HG03378 (cell line): ENCODE results near the gene CATSPER3.
A peak's percentile ranks its signal among the peaks of the same experiment; 100 is the strongest.

Experiments
- ATAC-seq: cut with Tn5 transposase; IDR thresholded peaks from one replicate; pipeline ENCODE4 v1.9.1; 2021; ENCODE audit warnings: mild to moderate bottlenecking, moderate library complexity; ENCODE audit not compliant: unreplicated experiment

CATSPER3 gene

DNA sequence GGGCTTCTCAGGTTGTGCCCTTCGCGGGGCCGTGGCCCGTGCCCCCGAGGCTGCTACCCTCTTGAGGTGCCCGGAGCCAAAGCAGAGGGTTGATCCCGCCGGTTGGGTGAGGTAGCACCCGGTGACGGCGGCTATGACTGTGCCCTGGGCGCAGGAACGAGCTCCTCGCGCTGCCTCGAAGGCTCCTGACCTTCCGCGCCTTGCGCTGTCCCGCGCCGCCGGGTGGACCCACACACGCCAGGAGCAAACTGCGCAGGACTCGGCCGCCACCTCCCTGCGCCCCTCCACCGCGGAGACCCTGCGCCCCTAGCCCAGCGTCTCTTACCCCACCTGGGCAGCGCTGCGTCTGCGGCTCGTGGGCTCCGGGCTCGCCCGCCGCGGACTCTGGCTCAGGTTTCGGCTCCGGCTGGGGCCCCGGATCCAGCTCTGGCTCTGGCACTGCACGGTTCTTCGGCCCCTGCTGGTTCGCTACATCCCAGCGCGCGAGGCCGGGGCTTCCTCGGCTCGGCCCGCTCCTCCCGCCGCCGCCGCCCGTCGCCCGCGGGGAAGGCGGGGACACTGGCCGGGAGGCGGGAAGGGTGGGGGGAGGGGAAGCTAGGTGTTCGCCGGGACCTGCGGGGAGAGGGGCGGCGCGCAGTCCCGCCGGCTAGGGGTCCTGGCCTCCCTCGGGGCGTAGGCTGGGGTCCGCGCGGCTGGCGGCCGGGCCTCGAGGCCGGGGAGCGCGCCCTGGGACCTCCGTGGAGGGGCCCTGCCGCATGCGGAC, 71.7 kb downstream of the CATSPER3 start:
- ATAC-seq: no peak

DNA sequence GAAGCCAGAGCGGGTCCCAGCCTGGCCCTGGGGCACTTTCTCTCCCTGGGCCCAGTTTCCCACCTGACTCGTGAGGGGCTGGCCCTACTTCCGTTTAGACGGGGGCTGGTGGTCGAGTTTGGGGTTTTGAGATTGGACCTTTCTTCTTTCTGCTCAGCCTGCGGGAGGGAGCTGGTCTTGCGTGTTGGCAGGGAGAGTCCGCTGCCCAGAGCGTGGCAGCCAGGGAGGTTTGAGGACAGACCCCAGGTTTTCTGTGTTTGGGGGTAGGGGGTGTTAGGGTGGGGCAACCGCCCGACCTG, 72.3 kb downstream of the CATSPER3 start:
- ATAC-seq: no peak

DNA sequence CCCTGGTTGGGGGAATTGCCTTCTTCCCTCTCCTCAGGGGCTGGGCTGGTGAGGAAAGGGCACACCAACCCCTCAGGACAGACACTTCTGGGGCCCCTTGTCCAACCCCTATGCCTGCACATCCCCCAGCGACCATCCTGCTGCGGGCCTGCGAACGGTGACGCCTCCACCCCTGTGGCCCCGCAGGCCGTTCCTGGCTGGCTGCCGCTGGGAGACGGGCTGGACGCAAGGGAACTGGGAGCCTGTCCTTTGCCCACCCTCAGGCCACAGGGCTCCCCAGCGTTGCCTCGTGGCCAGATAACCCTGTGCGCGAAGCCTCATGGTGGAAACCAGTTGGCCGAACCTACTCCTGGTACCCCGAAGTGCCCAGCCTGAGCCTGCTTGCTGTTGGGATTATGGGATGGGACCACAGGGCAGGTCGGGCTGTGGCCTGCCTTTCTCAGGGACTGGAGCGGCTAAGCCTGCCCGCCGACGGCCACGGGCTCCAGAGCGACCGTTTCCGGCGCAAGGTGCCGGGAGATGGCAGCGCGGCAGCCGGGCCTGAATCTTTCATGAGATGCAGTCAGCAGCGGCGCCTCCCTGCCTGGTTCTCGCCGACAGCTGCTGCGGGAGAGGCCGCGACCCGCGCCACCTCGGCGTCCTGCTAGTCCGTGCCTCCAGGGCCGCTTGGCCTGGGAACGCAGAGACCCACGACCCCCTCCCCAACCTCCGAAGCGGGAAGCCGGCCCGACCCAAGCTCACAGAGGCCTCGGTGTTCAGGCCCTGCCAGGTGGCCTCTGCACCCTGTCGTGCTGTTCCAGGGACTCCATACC, 72.8 kb downstream of the CATSPER3 start:
- ATAC-seq: no peak

DNA sequence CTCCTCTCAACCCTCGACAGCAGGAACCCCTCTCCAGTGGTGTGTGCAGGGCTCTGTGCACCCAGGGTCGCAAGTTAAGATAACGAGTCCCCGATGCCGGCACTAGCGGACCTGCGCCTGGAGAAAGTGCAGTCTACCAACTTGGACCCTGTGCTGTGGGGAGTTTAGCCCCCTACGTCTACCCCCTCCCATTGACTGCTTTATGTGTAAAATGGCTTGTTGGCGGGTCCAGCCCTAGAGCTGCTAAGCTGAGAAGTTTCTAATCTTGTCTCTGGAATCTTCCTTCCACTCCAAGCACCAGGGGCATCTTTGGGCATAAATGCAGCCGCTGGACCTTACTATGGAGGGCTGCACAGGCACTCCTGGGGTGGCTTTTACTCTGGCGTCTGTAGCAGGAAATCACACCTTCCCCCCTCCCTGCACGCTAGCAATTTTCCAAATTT, 73.5 kb downstream of the CATSPER3 start:
- ATAC-seq: no peak

DNA sequence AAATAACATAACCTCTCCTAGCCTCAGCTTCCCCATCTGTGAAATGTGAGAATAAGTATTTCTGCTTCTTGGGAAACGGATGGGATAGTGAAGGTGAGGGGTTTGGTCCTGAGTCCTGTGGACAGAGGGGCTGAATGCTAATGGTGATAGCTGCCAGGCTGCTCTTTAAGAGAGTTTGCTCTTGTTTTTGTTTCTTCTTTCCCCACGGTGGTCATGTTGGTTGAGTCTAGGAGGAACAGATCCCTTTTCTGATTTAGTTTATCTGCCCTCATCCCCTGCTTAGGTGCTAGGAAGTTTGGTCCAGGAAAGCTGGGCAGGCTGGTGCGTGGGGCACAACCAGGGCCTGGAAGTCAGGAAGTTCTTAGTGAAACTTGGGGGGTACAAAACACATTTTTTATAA, 74.0 kb downstream of the CATSPER3 start:
- no peak for ATAC-seq

DNA sequence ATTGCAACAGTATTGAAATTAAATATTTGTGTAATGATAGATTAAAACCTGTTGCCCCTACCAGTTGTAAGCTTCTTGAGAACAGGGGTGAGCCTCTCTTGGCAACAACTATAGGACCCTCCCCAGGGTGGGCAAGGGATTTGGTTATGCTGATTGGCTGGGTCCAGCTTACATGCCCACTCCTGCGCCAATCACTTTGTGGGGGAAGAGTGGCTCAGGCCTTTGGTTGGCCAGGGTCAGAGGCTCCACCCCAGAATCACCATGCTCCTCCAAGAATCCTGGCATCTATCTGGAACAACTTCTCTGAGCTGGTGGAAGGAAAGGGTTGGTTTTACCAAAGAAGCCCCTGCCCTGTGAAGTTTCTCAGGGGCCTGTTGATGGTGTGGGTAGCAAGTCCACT, 74.9 kb downstream of the CATSPER3 start:
- ATAC-seq: no peak

DNA sequence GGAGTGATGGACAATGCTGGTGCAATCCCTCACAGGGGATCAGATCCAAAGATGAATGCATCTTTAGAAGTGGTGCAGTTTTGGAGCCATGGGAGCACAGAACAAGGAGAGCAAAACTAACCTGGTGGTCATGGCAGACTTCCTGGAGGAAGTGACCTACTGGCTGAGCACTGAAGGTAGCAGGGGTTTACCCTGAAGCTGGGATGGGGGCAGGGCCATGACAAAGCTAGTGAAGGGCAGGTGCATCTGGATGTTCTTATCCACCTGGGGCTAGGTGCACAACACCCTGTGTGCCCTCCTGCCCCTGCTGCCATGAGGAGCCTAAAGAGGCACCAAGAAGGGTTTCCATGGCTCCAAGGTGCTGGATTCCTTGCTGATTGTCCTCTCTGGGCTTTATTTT, 77.8 kb downstream of the CATSPER3 start:
- ATAC-seq: no peak

DNA sequence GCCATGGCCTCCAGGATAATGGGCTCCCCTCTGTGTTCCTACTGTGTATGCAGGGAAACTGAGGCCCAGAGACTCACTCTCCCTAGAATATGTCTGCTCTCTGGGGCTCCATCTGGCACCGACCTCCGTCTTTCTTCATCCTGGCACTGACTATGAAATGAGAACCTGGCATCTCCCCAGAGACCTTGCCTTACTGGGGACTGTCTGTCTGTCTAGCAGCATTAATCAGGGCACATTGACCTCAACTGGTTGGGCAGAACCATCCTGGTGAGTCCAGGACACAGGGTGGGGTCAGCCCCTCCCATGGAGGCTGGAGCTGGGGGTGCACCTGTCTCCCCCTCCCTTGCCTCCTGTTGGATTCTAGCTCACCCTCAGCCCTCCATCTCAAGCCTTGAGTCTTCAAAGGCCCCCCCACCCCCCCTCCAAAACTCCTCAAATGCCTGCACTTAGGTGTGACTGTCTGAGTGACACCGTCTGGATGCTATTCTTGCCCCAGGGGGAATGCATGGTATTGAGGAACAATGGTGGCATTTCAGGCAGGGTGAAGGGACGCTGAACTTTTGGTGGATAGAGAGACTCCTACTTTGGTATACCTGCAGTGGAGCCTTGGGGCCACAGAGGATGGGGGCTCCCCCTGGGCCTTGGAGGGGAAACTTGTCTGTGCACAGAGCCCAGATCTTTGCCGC, 79.1 kb downstream of the CATSPER3 start:
- ATAC-seq: no peak

DNA sequence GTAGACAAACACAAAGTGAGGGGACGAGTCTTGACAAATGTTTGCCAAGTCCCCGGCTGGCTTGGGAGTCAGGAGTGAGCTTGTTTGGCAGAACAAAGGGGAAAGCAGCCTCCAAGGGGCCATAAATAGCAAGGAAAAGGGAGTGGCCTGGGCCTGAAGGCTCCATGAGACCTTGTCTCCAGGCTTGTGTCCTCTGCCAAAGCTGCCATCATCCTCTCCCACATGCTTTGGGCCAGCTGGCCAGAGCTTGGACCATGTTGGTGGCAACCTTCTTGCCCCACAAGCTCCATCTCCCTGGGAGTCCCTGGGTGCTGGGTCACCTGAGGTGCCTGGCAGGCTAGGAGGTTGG, 79.6 kb downstream of the CATSPER3 start:
- no peak for ATAC-seq

DNA sequence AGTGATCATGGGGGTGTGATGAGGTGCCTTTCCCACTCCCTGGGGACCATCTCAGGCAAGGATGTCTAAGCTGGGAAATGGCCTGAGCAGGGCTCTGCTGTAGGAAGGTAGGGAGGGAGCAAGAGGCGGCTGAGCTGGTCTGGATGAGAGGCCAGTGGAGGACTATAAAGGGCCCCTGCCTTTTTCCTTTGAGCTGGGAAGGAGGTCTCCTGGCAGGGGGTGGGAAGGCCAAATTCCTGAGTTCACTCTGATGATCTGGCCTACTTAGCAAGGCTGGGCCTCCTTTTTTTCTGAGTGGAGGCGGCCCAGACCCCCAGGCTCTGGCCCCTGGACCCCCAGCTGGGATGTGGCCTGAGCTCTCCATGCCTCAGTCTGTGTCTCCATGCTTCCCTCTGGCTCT, 80.6 kb downstream of the CATSPER3 start:
- no peak for ATAC-seq

DNA sequence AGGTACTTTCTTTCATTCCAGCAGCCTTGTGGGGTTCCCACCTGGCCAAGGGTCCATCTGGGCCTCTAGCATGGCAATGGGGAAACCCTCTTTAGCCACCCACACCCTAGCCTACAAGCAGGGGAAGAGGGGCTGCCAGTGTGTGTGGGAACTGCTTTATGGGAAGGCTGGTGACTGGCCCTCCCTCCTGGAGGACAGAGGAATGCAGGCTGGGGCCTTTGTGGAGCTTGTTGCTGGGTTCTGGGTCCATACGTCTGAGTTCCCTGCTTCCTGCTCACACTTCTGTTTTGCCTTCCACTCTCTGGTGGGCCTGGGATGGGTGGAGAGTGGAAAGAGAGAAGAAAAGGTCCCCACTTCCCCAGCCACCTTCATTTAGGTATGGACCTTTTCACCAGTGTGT, 81.2 kb downstream of the CATSPER3 start:
- no peak for ATAC-seq

DNA sequence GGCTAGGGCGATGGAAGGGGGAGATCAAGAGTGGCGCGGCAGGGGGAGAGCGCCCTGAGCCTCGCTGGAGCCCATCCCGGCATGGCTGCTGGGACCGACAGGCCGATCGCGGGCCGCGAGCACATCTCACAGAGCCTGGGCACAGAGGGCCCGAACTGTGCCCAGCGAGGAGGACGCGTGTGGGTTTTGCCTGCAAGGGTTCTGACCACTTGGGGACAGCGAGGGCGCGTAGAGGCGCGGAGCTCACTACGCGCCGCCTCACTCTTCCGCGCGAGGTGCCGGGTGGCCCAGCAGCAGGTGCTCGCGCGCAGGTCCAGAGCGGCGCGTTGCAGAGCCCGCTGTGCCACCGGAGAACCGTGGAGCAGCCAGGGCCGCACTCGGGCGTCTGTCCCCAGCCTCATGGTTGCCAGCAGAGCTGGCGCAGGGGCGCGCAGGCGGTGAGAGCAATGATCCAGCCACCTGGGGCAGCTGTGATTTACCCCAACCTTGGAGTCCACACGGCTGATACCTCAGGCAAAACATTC, 82.6 kb downstream of the CATSPER3 start:
- no peak for ATAC-seq

DNA sequence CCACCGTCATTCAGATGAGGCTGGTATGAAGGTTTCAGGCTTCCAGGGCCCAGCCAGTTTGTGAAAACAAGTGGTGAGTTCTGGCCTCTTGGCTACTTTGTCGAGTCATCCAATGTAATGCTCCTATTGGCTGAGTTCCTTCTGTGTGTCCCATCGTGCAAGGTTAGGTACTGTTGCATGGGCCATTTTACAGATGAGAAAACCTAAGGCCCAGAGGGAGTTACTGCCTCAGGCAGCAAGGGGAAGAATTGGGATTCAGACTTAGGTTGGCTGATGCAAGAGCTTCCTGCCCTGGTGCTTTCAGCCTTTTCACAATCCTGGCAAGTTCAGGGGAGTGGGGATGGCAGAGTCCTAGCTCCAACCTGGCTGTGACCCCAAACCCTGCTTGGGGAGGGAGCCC, 83.7 kb downstream of the CATSPER3 start:
- no peak for ATAC-seq

DNA sequence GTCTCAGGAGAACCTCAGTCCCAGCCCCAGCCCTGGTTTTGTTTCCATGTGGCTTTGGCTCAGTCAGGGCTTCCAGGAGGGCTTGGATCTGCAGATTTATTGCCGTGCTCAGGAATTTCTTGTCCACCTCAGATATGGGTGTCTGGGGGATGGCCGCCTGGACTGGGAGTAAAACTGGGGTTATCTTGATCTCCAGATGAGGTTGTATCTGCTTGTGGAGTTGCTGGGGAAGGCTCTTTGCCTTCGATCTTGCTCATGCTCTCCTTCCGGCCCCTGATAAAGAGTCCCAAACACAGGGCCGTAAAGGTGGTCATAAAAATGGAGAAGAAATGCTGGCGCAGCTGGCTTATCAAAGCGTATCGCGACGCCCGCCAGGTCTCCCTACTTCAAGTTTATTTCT, 84.2 kb downstream of the CATSPER3 start:
- ATAC-seq: no peak

DNA sequence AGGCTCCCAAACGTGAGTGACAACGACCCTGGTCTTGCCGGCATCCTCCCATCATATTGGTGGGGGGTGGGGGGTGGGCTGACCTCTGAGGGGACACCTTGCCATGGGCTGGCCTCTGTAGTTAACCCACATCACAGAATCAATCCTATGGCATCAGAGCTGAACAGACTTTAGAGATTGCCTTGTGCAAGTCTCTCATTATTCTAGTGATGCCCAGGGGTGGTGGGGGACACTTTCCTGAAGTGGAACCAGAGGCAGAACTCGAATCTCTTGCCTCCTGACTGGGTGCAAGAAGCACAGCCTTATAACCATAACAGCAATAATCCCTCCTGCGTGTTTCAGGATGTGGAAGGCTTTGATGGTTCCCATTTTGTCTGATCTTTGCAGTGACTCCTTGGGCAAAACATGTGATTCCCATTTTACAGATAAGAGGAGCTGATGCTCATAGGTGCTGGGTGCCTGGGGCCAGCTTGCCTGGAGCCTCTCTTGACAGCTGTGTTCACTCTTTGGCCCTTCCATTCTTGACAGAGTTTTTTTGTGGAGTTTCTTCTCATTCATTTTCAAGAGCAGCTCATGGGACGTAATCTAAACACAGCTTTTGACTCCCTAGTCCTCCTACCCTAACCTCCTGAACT, 84.9 kb downstream of the CATSPER3 start:
- no peak for ATAC-seq

DNA sequence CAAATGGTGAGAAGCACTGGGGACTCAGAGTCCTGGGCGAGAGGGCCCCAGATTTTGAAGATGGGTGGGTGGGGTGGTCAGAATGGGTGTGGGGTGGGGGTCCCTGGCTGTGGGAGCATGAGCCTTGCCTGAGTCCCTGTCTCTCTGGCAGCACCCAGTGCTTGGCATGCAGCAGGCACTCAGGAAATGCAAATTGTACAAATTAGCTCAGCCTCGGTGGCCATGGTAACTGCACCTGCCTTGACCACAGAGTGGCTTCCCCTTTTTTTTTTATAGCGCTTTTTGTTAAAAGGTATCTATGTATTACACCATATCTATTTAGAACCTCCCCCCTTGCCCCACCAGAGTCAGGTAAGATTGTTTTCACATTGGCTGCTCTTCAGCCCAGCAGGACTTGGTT, 85.6 kb downstream of the CATSPER3 start:
- ATAC-seq: peak; percentile 90

DNA sequence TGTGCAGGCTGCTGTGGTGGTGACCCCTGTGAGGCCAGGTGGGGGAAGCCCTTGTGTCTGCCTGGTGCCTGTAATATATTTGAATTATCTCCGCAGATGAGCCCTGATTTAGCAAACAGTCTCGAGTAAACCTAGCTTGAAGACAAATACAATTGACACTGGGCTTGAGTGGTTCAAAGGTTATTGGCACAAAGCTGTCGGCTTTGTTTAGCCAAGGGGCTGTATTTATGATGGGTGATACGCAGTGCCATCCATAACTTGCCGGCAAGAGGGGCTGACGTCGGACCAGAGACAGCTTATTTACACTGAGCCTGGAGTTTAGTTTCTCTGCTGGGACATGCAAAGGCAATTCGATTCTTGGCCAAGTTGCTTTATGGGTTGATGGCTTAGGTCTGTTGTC, 86.3 kb downstream of the CATSPER3 start:
- no peak for ATAC-seq

DNA sequence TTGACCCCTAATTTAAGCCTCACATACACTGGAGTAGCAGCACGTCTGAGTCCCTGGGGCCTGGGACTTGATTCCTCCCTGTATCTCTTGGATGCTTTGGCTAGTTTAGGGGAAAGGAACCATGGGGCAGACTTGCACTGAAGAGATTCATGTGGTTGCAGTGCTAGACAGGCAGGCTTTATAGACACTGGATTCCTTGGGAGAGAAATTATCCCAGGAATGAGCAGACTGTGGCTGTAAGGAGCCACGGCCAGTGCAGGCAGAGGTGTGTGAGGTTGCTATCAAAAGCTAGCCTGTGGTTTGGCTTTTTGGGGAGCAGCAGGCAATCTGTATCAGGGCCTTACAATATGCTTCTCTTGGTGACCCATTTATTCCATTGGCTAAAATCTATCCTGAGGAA, 86.8 kb downstream of the CATSPER3 start:
- no peak for ATAC-seq

DNA sequence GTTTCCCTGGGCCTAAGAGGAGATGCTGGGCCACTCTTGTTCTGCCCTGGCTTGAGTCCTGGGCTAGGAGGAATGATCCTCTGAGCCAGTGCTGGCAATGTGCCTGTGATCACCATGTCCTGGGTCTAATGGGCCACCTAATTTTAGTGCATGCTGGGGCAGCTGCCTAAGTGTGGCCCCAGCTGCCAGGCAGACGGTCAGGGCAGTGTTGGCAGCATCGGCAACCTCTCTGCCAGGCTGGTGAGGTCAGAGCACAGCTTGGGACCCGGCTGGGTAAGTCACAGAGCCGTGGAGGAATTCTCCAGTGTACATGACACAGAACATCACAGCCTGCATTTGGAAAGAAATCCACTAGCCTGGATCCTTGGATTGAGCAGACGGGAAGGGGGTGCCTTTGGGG, 87.7 kb downstream of the CATSPER3 start:
- no peak for ATAC-seq

DNA sequence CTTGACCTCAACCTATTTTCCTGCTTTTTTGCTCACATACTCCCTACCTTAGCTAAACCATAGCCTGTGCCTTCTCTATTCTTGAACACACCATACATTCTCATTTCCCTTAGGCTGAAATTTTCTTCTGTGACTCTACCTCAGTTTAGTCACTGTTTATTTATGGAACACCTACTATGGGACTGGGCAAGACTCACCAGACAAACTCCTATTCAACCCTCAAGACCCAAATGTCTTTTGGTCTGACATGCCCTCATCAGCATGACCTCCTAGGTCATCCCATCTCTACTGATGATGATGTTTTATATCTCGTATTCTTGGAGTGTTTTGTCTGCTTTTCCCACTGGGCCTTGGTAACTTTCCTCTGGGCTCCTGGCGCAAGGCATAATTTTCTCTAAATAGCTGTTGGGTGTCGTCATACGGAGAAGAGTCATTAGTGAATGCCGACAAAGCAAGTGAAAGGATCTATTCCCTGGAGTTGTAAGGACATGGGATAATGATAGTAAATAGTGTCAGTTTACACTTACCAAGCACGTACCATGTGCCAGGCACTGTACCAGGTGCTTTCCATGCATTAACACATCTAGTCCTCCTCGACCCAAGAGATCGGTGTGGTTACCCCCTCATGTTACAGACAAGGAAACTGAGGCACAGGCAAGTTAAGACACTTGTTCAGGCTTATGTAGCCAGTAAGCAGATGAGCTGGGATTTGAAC, 88.8 kb downstream of the CATSPER3 start:
- no peak for ATAC-seq

DNA sequence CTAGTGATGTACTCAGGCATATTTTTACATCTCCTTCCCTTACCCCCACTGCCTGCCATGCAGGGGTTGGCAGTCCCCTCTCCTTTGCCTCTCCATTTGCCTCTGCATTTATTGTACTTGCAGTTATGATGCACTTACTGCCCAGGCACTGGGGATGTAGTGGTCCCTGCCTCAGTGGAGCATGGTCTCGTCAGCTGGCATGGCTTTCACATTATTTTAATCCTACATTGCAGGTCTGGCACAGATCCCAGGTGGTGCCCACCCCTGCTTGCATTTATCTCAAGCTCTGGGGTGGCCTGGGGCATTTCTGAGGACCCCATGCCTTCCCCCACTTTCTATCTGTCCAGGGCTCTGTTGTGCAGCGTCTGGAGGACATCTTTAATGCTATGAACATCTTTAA, 89.5 kb downstream of the CATSPER3 start:
- no peak for ATAC-seq
